ENCODE data around the gene PPP2R5C.

Gene PPP2R5C

DNA sequence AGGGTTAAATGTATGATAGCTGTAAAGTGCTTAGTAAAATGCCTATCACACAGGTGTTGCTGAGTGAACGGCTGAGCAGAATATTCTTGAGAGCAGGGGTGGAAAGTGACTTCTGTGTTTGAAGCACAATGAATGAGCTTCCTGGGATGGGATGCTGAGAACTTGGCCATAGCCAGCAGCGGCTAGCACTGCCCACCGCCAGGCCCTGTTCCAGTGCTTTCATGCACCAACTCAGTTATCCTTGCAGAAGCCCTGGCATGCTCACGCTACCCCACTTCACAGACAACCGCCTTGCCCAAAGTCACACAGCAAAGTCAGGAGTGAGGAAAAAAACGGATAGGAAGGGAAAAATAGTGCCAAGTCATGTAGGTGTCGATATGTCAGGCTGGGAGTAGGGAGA lies 213.7 kb downstream of the PPP2R5C start:
- no peak for DNase-seq
